IPS-NIHi11 (cell line): ENCODE data around the gene OR4M1.
"Not testable (repeated sequence)": the region's sequence is repeated elsewhere in the genome, so short reads cannot be mapped to it uniquely, and the experiment has no call there.

Experiments
- DNase-seq: peaks from one replicate; pipeline ENCODE4 v3.0.0; 2012; ENCODE audit warnings: mixed read lengths, low spot score

Gene OR4M1, protein sequence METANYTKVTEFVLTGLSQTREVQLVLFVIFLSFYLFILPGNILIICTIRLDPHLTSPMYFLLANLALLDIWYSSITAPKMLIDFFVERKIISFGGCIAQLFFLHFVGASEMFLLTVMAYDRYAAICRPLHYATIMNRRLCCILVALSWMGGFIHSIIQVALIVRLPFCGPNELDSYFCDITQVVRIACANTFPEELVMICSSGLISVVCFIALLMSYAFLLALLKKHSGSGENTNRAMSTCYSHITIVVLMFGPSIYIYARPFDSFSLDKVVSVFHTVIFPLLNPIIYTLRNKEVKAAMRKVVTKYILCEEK

GRCh38 chr14:19773204-19773603 is at the start of gene OR4M1:
TSS of gene OR4M1 (plus strand) at chr14:19773504. CDS start at chr14:19780323, 6,819 bp downstream.
- DNase-seq: not testable (repeated sequence)

- DNase-seq: no peak
These were observed 43.9 kb upstream of the OR4M1 start for GRCh38 chr14:19729359-19729758.

DNA sequence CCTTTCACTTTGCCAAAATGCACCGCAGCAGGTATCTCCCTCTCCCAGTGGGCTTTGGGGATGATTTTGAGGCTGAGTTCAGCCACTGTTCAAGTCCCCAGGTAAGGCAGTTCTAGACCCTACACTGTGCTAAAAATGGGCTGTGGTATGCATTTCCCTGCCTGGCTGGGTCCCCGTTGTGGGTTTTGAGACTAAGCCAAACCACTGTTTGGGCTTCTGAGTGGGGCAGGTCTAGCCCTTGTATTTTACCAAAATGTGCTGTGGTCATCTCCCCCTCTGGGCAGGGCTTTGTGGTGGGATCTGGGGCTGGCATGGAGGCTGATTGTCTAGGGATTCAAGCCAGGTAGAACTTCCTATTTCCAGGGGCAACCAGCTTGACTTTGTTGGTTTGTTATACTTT is 43.5 kb upstream of the OR4M1 start:
- DNase-seq: no peak

GRCh38 chr14:19733893-19734292 is 39.4 kb upstream of the OR4M1 start:
- not testable (repeated sequence) for DNase-seq

DNA sequence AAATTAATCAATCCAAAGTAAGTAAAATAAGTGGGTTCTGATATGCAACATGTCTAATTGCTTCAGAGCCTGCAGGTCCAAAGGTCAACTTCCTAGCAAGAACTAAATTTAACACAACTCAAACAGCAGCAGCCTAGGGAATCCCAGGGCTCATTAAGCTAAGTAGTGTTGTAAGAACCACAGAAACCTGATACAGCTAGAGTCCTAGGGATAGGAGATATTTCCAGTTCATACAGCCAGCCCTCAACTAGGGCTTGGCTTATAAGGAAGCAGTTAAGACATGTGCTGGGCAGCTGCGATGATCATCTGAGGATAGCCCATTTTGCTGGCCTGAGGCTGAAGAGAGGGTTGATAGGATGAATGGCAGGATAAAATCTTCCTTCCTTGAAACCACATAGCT is 30.0 kb upstream of the OR4M1 start, which contains the start of gene OR4Q3:
Gene OR4Q3, plus strand, starts transcription at position 316 of the 400 bp plus-strand sequence.
- no peak for DNase-seq

- not testable (repeated sequence) for DNase-seq
These were observed 21.0 kb upstream of the OR4M1 start for GRCh38 chr14:19752316-19752715.

DNA sequence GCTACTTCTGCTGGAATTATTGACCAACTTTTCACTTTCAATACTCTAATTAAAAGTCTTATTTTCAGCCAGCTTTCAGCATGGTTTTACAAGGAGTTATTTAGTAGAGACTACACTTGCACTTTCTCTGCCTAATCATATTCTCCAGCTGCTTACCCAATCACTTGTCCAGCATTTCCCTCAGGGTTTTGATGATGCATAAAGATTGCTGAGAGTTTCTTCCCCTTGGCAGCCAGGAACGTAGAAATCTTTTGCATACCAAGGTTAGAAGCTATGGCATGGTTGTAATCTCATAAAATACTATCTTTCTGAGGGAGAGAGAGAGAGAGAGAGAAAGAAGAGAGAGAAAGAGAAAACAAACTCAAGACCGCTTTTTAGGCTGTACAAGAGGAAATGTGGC is 19.1 kb upstream of the OR4M1 start:
- no peak for DNase-seq

GRCh38 chr14:19771491-19771890 is 1.8 kb upstream of the OR4M1 start:
- DNase-seq: not testable (repeated sequence)

DNA sequence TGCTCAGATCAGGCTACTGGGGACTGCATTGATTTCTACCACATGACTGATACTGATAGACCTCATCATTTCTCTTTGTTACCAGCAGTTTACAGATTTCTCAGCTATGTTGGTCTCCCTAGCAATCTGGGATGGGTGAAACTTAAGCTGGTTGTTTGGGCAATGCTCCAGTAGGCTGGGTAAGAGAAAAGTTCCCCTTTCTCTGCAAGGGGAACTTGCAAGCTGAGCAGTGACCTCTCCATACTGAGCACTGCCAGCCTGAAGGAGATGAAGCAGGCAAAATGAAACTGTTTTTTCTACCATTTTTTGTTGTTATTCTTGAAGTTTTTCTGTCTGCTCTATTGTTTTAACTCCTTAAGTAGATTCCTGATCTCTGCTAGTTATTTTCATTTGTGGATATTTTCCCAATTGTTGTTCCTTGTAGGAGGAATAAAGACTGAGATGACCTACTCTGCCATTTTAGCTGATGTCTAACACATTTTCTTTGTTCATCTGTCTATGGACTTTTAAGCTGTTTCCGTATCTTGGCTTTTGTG is 1.3 kb upstream of the OR4M1 start:
- no peak for DNase-seq

DNA sequence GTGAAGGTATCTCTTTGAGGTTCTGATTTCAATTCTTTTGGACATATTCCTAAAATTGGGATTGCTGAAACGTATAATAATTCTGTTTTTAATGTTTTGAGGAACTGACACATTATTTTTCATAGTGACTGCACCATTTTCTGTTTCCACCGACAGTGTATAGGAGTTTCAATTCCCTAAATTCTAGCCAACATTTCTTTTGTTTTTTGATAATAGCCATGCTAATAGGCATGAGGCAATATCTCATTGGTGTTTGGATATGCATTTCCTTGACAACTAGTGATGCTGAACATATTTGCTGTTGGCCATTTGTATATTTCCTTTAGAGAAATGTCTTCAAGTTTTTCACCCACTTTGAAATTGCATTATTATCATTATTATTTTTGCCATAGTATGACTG is 850 bp upstream of the OR4M1 start:
- not testable (repeated sequence) for DNase-seq

- DNase-seq: no peak
These were observed 2.3 kb downstream of the OR4M1 start for GRCh38 chr14:19775587-19775986.

DNA sequence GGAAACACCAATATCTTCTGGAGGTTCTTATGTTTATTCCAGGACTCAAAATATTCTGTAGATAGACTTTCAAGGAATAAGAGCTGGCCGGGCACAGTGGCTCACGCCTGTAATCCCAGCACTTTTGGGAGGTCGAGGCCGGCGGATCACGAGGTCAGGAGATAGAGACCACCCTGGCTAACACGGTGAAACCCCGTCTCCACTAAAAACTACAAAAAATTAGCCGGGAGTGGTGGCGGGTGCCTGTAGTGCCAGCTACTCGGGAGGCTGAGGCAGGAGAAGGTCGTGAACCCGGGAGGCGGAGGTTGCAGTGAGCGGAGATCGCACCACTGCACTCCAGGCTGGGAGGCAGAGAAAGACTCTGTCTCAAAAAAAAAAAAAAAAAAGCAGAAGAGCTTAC is 12.5 kb downstream of the OR4M1 start:
- not testable (repeated sequence) for DNase-seq

- DNase-seq: not testable (repeated sequence)
These were observed 14.0 kb downstream of the OR4M1 start for GRCh38 chr14:19787318-19787717.

- not testable (repeated sequence) for DNase-seq
These were observed 14.8 kb downstream of the OR4M1 start for GRCh38 chr14:19788150-19788549.

DNA sequence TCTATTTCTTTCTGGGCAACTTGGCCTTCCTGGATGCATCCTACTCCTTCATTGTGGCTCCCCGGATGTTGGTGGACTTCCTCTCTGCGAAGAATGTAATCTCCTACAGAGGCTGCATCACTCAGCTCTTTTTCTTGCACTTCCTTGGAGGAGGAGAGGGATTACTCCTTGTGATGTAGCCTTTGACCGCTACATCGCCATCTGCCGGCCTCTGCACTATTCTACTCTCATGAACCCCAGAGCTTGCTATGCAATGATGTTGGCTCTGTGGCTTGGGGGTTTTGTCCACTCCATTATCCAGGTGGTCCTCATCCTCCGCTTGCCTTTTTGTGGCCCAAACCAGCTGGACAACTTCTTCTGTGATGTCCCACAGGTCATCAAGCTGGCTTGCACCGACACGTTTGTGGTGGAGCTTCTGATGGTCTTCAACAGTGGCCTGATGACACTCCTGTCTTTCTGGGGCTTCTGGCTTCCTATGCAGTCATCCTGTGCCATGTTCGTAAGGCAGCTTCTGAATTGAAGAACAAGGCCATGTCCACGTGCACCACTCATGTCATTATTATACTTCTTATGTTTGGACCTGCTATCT is 23.3 kb downstream of the OR4M1 start:
- DNase-seq: not testable (repeated sequence)

DNA sequence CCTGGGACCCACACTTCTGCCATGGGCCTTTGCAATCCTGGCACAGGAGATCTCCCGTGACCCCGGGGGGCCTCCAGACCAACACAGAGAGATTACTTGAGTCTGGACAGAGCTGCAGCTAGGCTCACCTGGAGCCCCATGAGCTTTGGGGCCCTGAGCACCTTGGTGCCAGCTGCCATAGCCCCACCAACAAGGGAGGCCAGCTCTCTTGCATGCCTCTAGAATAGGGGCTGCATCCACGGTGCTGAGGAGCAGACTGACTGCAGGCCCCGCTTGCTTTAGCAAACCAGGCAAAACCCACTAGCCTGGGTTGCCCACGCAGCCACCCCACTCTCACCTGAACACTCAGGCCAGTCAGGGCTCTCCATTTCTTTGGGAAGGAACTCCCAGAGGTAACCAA is 26.6 kb downstream of the OR4M1 start:
- DNase-seq: no peak

DNA sequence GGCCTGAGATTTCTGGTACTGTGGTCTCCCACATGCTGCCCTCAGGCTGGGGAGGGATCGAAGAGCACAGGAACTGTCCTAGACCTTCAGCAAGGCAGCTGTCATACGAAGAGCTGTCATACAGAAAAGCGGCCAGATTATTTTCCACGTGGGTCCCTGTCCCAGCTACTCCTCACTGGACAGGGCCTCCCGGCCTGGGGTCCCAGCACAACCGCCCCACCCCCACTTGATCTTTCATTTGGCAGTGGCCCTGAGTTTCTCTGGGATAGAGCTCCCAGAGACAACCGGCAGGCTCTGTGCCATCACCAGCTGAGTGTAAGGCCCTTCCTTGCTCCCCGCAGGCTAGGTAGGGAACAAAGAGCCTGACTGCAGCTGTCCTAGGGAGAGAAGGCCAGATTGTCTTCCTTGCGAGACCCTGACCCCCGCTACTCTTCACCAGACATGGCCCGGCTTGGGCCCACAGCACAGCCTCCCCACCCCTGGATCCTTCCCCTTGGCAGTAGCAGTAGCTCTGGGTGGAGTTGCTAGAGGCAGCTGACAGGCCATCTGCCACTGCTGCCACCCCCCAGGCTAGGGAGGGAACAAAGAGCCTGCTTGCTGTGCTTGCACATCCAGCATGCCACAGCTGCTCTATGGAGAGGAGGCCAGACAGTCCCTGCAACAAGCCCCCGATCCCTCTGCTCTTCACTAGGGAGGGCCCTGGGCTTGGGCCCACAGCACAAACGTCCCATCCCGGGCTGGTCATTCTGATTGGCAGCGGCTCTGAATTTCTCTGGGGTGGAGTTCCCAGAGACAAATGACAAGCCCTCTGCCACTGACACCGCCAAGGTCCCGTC is 27.2 kb downstream of the OR4M1 start:
- no peak for DNase-seq

DNA sequence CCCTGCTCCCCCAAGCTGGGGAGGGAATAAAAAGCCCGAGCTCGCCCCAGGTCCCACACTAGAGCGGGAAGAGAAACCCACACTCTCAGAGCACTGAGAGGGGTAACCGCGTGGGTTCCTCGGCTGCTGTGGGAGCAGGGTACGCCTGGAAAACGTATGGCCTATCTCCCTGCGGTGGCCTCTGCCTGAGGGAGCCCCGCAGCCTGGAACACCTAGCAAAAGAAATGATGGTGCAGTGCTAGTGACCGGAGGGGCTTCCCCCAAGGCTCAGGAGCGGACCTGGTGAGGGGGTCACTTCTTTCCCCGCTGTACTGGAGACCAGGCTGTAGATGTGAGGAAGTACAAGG is 27.8 kb downstream of the OR4M1 start:
- no peak for DNase-seq

DNA sequence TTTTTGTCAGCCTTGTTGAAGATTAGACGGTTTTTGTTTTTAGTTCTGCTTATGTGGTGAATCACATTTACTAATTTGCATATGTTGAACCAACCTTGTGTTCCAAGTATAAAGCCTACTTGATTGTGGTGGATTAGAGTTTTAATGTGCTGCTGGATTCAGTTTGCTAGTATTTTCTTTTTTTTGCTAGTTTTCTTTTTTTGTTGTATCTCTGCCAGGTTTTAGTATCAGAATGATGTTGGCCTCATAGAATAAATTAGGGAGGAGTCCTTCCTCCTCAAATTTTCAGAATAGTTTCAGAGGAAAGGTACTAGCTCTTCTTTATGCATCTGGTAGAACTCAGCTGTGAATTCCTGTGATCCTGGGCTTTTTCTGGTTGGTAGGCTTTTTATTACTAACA is 30.2 kb downstream of the OR4M1 start, which contains the start of gene OR4N2:
Gene OR4N2, plus strand, starts transcription at position 301 of the 400 bp plus-strand sequence. CDS start 23,679 bp downstream, outside the sequence.
- DNase-seq: not testable (repeated sequence)

DNA sequence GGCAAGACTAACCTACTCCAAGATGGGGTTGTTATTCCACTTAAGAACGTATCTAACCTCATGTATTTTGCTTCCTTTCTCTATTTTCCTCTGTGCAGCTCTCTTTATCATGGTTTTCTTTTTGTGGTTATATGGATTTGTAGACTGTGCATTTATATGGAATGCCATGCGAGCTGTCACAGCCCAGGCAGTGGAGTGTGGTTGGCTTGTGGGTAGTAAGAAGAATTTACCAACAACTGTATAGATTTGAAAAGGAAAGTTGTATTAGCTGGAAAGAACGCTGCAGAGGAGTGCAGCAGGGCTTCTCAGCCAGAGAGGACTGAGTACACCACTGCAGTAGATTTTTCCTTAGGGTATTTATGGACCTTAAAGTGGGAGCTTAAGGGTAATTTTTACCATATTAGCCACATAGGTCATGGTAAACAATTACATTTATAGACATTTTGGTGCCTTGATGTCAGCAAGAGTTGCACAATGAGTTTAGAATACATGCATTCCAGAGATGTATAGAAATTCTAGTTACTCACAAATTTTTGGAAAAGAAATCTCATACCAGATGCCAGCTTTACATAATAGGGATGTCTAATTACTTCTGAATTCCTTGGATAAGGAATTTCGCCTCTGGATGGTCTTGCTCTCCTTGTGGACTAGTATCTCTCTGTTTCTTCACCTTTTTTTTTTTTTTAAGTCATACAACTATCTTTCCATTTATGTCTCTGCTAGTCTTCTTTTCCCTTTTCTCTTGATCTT is 40.0 kb downstream of the OR4M1 start:
- not testable (repeated sequence) for DNase-seq

GRCh38 chr14:19819879-19820278 is 46.6 kb downstream of the OR4M1 start:
- not testable (repeated sequence) for DNase-seq

DNA sequence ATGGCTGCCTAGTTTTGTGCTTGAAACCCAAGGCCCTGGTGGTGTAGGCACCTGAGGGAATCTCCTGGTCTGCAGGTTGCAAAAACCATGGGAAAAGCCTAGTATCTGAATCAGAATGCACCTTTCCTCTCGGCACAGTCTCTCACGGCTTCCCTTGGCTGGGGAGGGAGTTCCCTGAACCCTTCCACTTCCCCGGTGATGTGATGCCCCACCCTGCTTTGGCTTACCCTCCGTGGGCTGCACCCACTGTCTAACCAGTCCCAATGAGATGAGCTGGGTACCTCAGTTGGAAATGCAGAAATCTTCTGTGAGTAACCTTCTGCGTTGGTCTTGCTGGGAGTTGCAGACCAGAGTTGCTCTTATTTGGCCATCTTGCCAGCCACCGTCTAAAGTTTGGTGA is 47.7 kb downstream of the OR4M1 start:
- DNase-seq: not testable (repeated sequence)
